SK-N-SH treated with all-trans-retinoic acid at 6 μM for 48 hours (cell line): ENCODE results near the gene PAIP2.

Source experiments
- ATAC-seq: fragments of 200-7000 bp; cut with Tn5 transposase; 3 replicates; pipeline ENCODE4 v1.9.1; 2020; ENCODE audit warnings: mild to moderate bottlenecking, moderate library complexity
- ARNTL ChIP-seq: fragments of 450-650 bp; formaldehyde crosslinking; IDR thresholded peaks from 2 replicates; pipeline ENCODE4 v1.5.0; 2020; ENCODE audit warnings: low read depth, mild to moderate bottlenecking, moderate library complexity, borderline replicate concordance
- CREB5 ChIP-seq: fragments of 250-450 bp; sonication (Bioruptor Pico); IDR thresholded peaks from 2 replicates; pipeline ENCODE4 v1.5.1; 2020; ENCODE audit warnings: low read depth, mild to moderate bottlenecking, moderate library complexity
- CSRNP3 ChIP-seq: fragments of 250-450 bp; sonication (Bioruptor Pico); IDR thresholded peaks from 2 replicates; pipeline ENCODE4 v1.5.1; 2021; ENCODE audit warnings: mild to moderate bottlenecking, moderate library complexity
- GLIS3 ChIP-seq: fragments of 250-450 bp; sonication (Bioruptor Pico); IDR thresholded peaks from 2 replicates; pipeline ENCODE4 v1.5.0; 2020; ENCODE audit warnings: mild to moderate bottlenecking, moderate library complexity
- ISL1 ChIP-seq: fragments of 250-450 bp; sonication (Bioruptor Pico); IDR thresholded peaks from 2 replicates; pipeline ENCODE4 v2.1.2; 2022; ENCODE audit warnings: mild to moderate bottlenecking, moderate library complexity
- PPARA ChIP-seq: fragments of 250-450 bp; sonication (Bioruptor Pico); IDR thresholded peaks from 2 replicates; pipeline ENCODE4 v1.5.0; 2020; ENCODE audit warnings: mild to moderate bottlenecking, borderline replicate concordance
- RARB ChIP-seq: fragments of 250-450 bp; sonication (Bioruptor Pico); IDR thresholded peaks from 2 replicates; pipeline ENCODE4 v1.8.0; 2021; ENCODE audit warnings: mild to moderate bottlenecking, moderate library complexity
- SNAI2 ChIP-seq: fragments of 250-450 bp; sonication (Bioruptor Pico); IDR thresholded peaks from 2 replicates; pipeline ENCODE4 v1.5.0; 2020; ENCODE audit warnings: mild to moderate bottlenecking, moderate library complexity
- TCF4 ChIP-seq: fragments of 250-450 bp; sonication (Bioruptor Pico); IDR thresholded peaks from 2 replicates; pipeline ENCODE4 v1.8.0; 2021; ENCODE audit warnings: mild to moderate bottlenecking, moderate library complexity, borderline replicate concordance
- TSHZ2 ChIP-seq: fragments of 250-450 bp; sonication (Bioruptor Pico); IDR thresholded peaks from 2 replicates; pipeline ENCODE4 v1.5.0; 2020; ENCODE audit warnings: mild to moderate bottlenecking, moderate library complexity
- ZC3H10 ChIP-seq: fragments of 250-450 bp; sonication (Bioruptor Pico); IDR thresholded peaks from 2 replicates; pipeline ENCODE4 v1.5.1; 2021; ENCODE audit warnings: mild to moderate bottlenecking, moderate library complexity
- ZFP3 ChIP-seq: fragments of 250-450 bp; sonication (Bioruptor Pico); IDR thresholded peaks from 2 replicates; pipeline ENCODE4 v1.5.0; 2020; ENCODE audit warnings: mild to moderate bottlenecking, moderate library complexity
- ZFP30 ChIP-seq: fragments of 450-650 bp; formaldehyde crosslinking; IDR thresholded peaks from 2 replicates; pipeline ENCODE4 v1.5.0; 2022; ENCODE audit warnings: mild to moderate bottlenecking, moderate library complexity
- ZNF70 ChIP-seq: fragments of 450-650 bp; formaldehyde crosslinking; IDR thresholded peaks from 2 replicates; pipeline ENCODE4 v1.5.0; 2020; ENCODE audit warnings: mild to moderate bottlenecking, moderate library complexity
- TF ChIP-seq, protein P1 (sequence below): fragments of 250-450 bp; sonication (Bioruptor Pico); IDR thresholded peaks from 2 replicates; pipeline ENCODE4 v1.8.0; 2021; ENCODE audit warnings: low read depth, mild to moderate bottlenecking, moderate library complexity, borderline replicate concordance
- TF ChIP-seq, protein P2 (sequence below): fragments of 250-450 bp; sonication (Bioruptor Pico); IDR thresholded peaks from 2 replicates; pipeline ENCODE4 v1.8.0; 2020; ENCODE audit warnings: mild to moderate bottlenecking, moderate library complexity, borderline replicate concordance

The PAIP2 gene, protein sequence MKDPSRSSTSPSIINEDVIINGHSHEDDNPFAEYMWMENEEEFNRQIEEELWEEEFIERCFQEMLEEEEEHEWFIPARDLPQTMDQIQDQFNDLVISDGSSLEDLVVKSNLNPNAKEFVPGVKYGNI

DNA sequence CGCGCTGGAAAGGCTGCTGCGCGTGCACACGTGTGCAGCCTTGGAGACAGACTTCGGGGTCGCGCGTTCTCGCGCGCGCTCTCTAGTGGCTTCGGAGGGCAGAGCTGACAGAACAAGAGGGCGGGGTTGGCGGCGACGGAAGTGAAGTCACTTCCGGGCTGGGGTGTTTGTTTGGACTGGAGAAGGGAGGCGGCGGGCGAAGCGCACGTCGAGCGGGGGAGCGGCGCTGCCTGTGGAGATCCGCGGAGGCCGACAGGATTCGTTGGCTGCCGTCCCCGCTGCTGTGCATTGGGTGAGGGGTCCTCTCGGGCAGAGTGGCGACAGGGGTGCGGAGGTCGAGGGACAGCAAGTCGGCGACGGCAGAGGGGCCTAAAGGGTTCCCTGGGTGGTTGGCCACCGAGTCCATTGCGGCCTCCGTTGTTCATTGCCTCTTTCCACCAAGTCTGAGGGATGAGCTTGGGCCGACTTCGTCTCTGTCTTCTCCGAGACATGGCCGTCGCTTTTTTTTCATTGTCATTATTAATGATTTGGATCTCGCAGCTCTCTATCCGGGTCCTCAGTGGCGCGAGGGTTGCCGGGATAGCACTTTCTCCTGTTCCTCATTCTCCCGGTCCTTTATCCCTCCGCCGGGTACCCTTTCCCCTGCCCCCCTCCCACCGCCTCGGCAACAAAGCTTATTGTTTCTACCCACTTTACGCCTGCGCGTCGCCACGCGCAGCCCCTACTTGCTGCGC is at the start of gene PAIP2:
PAIP2 (plus strand) TSS at position 166 of the 734 bp plus-strand sequence. CDS start 21,931 bp downstream, outside the sequence.
- ATAC-seq: peak; percentile 86
- TF ChIP-seq ZNF70 (CRISPR knock-in tag): no peak
- 0 out of 2 replicates have a peak, but pooled peaks have one; percentile 57 for TF ChIP-seq GLIS3
- peak; percentile 75; the same call in 1 of the 2 replicates for TF ChIP-seq CSRNP3 (CRISPR knock-in tag)
- 0 out of 2 replicates have a peak, but pooled peaks have one; percentile 36 for TF ChIP-seq RARB
- no peak for TF ChIP-seq PPARA (CRISPR knock-in tag)
- no peak for TF ChIP-seq TSHZ2 (CRISPR knock-in tag)
- no peak for TF ChIP-seq ZFP30 (CRISPR knock-in tag)
- 0 out of 2 replicates have a peak, but pooled peaks have one; percentile 44 for TF ChIP-seq ZFP3 (CRISPR knock-in tag)
- TF ChIP-seq, protein P1, sequence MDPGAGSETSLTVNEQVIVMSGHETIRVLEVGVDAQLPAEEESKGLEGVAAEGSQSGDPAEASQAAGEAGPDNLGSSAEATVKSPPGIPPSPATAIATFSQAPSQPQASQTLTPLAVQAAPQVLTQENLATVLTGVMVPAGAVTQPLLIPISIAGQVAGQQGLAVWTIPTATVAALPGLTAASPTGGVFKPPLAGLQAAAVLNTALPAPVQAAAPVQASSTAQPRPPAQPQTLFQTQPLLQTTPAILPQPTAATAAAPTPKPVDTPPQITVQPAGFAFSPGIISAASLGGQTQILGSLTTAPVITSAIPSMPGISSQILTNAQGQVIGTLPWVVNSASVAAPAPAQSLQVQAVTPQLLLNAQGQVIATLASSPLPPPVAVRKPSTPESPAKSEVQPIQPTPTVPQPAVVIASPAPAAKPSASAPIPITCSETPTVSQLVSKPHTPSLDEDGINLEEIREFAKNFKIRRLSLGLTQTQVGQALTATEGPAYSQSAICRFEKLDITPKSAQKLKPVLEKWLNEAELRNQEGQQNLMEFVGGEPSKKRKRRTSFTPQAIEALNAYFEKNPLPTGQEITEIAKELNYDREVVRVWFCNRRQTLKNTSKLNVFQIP (CRISPR knock-in tag): 0 out of 2 replicates have a peak, but pooled peaks have one; percentile 56
- peak; percentile 20; the same call in 1 of the 2 replicates for TF ChIP-seq ZC3H10 (CRISPR knock-in tag)
- peak; percentile 27; the same call in 1 of the 2 replicates for TF ChIP-seq CREB5 (CRISPR knock-in tag)

DNA sequence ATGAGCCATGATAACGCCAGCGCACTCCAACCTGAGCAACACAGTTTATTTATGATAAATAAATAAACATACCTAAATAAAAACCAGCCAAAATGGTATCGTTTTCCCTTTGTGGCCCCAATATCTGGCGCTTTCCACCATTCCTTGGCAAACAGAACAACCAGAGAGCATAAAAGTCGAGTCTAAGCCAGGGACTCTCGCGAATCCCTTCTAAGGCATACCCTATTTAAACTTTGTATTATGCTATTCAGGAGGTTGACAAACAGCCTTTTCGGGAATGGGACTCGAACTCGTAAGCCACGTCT is 48.5 kb upstream of the PAIP2 start:
- ATAC-seq: no peak

More for the DNA sequence above, 48.5 kb upstream of the PAIP2 start:
- TF ChIP-seq TSHZ2 (CRISPR knock-in tag) (no peak), SNAI2 (CRISPR knock-in tag) (no peak), TCF4 (CRISPR knock-in tag) (no peak), ZFP30 (CRISPR knock-in tag) (no peak), ARNTL (CRISPR knock-in tag) (no peak), PPARA (CRISPR knock-in tag) (no peak), GLIS3 (no peak), ISL1 (CRISPR knock-in tag) (no peak), ZNF70 (CRISPR knock-in tag) (no peak)
- TF ChIP-seq, protein P2, sequence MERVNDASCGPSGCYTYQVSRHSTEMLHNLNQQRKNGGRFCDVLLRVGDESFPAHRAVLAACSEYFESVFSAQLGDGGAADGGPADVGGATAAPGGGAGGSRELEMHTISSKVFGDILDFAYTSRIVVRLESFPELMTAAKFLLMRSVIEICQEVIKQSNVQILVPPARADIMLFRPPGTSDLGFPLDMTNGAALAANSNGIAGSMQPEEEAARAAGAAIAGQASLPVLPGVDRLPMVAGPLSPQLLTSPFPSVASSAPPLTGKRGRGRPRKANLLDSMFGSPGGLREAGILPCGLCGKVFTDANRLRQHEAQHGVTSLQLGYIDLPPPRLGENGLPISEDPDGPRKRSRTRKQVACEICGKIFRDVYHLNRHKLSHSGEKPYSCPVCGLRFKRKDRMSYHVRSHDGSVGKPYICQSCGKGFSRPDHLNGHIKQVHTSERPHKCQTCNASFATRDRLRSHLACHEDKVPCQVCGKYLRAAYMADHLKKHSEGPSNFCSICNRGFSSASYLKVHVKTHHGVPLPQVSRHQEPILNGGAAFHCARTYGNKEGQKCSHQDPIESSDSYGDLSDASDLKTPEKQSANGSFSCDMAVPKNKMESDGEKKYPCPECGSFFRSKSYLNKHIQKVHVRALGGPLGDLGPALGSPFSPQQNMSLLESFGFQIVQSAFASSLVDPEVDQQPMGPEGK (CRISPR knock-in tag): no peak
